DMS79 (cell line): ENCODE results near the gene CHD2.

ENCODE experiments used
- DNase-seq: peaks from one replicate; lab custom pipeline; 2025; lab: John Stamatoyannopoulos, UW

The CHD2 gene

DNA sequence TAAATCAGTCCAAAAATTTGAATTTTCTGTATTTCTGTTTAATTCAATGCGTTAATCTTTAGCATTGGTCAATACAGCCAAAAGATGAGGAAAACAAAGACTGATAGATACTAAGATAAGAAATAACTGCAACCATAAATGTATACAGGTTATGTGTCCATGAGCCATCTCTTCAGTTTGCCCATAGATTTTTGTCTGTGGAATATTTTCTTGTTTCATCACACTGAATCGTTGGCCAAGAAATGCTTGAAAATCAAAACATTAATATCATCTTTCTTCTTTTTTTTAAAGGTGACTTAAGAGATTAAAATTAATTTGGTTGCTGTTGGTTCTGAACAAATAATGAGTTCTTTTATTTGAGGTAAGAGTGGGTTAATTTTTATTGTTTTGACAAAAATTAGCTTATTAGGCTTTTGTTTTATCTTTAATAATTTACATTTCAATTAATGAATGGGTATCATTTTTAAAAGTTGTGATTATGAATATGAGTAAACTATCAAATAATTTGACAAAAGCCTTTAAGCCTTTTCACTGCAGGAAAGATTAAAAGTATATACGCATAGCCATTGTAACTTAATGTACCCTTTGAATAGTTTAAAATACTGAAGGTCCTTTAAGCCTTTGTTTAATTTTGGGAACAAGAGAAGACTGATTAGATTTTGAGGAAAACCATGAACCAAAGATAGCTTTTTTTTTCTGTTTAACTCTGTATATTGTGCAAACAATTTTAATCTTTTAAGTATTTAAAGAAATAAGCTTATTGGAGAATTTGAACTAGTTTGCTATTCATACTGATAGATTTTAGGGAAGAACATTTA, 14.7 kb upstream of the CHD2 start:
- DNase-seq: no peak

DNA sequence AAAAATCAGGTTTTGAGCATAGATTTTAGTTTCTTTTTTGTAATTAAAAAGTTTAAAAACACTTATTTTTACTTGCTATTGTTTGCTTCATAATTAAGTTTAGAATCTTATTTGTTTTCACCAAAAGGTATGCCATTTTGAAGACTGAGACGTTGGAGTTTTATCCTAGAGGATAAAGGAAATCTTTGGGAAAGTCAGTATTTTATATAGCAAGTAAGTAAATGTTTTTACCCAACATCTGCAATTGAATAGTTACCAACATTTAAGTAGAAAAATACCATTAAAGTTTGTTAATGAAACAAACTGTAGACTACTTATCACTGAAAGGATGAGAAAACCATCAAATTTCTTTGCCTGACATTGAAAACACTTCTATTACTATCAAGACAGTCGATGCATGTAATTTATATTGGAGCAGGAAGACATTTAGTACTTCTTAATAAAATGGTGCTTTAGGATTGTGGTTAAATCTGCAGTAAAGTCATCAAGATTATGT, 14.0 kb upstream of the CHD2 start:
- no peak for DNase-seq

DNA sequence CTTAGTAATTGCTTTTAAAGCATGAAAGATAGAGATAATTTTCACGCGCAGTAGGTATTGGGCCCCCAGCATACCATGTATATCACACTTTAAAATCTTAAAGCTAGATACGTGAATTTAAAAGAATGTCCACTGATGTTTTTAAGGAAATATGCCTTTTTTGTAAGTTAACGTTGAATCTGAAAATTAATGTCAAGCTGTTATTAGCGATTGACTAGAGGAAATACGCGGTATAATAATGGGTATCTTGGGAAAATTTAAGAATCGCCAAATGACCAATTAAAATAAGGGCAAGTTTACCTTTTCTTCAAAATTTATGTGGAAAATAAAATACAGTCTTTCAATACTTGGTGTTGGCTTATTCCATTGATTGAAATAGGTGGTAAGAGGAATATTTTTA, 13.3 kb upstream of the CHD2 start:
- DNase-seq: no peak

DNA sequence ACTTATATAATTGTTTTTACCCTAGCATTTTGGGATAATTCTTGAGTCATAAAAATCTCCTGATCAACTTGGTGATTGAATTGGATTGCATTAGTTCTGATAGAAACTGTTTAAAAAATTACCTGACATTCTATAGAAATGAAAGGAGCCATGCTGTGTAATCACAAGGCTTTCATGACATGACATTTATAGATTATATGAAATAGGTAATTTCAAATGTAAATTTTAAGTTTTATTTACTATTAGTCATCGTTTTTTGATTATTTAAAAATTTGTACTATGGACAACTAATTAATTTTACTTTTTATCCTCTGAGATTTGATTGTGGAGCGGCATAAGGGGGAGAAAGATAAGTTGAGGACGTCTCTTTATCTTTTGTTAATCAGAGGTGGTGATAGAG, 12.3 kb upstream of the CHD2 start:
- no peak for DNase-seq

DNA sequence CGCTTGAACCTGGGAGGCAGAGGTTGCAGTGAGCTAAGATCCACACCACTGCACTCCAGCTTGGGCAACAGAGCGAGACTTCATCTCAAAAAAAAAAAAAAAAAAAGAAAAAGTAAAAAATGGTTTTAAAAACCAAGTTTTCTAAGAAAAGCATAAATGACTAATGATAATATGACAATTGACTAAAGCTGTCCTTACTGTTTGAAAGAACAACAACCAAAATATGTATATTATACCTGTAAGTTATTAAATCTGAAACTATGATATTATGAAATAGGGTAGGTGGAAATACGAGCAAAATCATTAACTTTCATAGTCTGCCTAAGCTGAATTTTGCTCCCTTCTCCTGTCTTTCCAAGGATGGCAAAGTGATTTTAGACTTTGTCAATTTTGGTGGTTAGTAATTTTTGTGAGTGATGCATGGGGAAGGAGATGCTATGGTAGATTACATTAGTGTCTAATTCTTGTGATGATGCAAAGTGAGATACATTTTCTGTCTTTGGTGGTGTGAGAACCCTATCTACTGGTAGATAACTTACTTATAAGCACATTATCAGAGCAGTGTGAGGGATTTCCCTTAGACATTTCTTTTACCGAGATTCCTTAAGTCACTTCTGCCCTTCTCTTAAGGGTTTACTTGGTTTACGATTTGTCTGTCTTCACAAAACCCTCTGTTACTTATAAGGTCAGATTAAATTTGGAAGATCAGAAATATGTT, 10.6 kb upstream of the CHD2 start:
- DNase-seq: no peak

DNA sequence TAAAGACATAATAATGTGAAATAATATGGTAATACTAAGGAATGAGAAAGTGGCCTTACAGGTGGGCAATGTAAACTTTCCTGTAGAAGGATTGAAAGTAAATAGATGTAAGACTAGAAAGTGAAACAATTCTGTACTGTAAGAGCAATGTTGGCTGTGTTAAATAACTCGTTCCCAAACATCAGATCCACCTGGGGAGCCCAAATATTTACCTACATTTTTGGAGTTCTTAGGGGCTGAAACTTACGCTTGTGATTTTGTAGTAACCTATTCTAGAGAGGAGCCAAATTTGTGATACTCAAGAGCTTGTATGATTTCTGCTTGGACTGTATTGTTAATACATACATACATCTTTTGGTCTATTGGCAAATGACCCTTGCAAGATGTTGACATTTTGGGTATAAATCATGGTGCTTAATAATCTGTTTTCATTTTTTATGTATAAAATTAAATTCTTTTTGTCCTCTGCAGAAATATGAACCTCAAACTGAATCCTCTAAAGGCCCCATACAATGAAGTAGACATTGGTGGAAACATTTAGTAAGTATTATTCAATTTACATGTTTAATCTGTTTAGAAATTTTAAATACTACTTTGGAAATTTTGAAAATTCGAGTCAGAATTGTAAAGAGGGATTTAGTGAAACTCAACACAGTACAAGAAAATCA, 8.5 kb upstream of the CHD2 start:
- DNase-seq: no peak

DNA sequence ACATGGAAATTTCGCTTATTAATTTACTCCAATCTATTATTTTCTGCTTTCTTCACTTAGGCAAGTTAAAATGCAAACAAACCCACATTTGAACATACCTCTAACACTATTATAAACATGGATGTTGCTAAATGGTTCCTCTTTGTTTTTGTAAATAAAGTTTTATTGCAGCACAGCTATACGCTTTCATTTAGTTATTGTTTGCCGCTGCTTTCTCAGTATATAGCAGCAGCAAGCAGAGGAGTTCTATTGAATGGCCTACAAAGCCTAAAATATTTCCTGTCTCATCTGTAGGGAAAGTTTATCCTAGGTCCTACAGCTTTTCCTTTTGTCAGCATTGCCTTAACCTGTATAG, 7.9 kb upstream of the CHD2 start:
- DNase-seq: no peak

DNA sequence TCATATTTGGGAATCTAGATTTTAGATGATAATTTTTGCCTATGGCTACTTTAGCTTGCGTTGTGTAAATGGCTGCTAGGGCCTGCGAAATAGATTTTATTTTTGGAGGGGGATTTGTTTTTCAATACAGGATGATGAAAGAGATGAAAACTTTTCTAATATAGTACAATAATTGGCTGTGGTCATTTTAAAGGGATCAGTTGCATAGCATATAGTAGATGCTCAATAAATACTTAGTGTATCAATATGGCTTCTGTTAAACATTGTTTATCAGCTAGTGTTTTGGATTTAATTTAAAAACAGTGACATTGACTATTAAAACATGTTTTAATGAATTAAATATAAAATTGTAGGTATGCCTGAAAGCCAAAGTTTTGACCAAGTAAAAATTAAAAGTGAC, 6.9 kb upstream of the CHD2 start:
- DNase-seq: no peak

DNA sequence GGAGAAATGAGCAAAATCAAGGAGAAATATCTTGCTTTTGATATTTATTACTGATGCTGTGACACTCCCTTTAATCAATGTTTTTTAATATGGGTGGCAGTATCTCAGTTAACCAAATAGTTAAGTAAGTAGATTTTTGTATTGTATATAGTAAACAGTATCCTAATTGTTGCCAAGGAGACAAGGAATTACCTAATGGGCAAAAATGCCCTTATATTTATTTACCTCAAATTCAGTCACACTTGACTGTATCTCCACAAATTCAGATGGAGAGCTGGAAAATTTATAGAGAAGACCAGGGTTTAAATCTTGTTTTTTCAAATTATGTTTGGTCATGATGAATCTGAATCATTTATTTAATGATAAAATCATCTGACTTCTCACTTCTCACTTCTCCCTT, 3.6 kb upstream of the CHD2 start:
- DNase-seq: no peak

DNA sequence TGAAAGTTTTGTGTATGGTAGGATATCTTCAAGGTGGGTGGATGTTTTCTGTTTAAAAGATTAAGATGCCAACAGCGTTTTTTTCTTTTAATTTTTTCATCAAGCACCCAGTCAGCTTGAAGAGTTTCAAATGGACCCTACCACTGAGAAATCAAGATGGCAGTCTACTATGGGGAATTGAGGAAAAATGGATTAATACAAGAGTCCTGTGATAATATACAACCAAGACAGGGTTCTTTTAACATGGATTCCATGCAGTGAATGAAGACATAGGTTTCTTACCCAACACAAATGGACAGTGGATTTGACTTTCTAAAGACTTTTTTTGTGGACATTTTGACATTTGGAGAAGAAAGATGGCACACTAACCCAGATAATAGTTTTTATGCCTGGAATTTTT, 2.5 kb upstream of the CHD2 start:
- DNase-seq: no peak

DNA sequence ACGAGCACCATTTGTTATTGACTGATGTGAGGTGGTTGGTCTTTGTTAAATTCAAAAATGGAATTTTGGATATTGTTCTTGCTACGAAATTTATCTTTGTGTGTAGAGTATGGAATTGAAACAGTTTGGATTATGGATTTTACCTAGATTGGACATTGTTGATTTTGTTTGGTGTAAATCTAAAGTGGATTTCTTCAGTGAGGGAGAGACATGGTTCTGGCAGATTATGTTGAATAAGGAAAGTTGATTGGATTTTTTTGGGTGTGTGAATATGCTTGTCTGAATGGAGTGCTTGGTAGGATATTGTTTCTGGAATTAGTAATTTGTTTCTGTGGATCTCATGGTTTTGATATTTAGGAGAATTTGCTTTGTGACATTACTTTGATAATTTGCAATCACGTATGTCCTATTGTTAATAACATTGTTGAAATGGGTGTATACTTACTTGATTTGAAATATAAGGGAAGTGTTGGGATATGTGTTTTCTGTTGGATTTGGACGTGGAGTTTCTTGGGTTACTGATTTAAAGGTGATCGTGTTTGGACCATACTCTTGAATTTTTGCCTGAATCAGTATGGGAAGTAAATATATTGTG, 1.0 kb upstream of the CHD2 start:
- DNase-seq: no peak

DNA sequence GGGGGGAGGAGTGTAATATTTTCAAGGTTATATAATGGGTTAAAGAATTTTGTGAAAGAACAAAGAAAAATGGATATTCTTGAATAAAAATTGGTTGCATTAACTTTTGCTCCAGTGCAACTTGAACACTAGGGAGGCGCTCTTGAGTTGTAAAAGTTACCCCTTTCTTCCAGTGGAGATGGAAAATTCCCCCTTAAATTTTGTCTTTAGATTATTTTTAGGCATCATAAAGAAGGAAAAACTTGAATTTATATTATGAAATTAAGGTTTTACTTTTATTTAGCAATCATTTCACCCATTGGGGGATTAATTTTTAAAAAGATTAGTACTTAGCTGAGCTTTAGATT, 550 bp upstream of the CHD2 start:
- no peak for DNase-seq

DNA sequence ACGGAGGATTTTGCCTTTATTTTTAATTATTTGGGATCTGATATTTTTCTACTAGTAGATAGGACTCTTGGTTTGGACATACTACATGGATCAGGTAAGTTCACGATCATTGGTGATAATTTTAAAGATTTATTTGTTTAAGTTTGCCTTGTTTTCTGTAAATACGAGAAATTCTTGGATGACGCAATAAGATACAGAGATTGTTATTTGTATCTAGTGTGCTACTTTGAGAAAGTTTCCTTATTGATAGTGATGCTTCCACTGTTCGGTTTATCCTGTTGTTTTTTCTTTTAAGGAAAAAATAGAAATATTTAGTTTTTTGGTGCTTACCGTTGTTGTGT, 577 bp downstream of the CHD2 start:
- no peak for DNase-seq

DNA sequence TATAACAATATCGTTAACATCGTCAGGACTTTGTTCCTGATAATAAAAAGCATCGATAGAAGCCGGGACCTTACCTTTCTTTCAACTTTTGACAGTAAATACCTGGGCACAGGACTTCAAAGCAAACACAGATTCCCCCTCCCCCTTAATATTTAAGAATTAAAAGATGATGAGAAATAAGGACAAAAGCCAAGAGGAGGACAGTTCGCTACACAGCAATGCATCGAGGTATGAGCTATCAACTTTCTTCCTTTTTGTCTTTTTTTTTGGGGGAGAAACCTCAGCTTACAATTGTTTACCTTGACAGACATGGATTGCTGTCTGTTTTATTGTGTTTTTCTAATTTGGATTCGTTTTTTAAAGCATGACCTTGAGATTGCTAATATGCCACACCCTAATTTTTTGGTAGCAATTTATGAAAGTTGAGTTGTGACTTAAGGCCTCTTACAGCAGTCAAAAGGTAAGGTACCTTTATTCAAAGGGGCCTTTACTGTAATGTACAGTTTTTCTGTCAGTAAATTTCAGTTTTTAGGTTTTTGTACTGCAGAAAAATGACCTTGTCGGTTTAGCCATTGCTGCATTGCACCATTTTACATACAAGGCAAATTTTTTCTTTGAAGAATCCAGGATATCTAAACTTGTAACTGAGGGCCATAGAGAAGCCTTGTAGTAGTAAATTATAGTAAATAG, 1.1 kb downstream of the CHD2 start:
- no peak for DNase-seq

DNA sequence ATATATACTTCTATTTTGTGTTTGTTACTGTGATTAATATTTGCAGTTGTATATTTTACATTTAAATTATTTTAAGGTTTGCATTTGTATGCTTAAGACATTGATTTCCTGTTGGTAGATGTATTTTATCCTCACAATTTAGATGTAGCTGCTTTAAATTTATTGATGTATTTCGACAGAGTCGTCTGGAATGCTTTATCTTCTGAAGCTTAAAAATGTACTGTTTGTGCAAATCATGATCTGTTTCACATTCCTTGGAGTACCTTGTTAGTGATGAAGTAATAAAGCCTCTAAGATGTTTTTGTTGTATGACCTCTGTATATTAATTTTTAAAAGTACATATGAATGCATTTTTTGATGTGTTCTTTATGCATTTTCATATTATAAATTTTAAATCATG, 1.9 kb downstream of the CHD2 start:
- no peak for DNase-seq

DNA sequence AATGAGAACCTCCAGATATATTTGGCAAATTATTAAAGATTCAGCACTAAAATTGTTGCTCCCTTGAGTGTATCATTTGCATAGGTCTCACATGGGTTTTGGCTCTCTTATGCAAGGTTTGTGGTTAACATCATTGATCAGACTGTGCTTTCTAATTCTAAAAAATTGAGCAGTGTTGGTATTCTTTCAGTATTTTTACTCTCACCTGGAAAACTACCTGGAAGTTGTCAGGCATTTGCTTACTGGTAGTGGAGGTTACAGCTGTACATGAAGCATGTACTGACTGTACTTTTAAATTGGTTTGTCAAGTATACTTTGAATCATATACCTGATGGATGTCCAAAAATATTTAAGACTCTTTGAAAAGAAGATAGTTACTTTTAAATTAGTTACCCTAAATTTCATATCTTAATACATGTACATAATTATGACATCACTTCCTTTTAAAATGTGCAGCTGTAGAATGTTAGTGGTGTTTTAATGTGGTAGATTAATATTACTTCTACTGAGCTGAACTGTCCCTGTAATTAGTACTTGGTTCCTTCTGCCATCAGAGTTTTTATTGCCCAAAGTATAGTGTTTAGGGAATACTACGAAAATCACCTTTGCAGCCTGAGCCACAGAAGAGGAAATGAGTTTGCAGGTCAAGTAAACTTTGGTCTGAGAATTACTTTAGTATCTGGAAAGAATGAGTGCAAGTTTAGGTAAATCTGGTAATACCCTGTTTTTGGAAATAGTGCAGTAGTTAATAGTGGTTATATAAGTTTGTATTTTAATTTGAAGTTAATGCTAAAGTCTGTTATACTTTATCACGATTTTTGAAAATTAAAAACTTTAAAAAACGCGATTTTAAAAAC, 2.8 kb downstream of the CHD2 start:
- no peak for DNase-seq

DNA sequence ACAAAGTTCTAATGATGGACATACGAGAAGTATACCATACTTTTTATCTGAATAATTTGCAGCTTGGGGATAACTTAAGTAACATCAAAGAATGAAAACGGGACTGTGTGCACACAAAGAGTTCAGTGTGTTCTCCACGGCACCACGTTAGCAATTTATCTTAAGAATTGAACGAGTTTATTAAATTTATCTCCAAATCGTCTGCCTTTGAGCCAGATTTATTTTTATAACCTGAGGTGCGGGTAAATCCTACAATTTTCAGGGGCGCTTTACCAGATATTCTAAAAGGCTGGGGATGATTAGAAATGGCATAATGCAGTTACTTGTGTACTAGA, 3.5 kb downstream of the CHD2 start:
- no peak for DNase-seq

DNA sequence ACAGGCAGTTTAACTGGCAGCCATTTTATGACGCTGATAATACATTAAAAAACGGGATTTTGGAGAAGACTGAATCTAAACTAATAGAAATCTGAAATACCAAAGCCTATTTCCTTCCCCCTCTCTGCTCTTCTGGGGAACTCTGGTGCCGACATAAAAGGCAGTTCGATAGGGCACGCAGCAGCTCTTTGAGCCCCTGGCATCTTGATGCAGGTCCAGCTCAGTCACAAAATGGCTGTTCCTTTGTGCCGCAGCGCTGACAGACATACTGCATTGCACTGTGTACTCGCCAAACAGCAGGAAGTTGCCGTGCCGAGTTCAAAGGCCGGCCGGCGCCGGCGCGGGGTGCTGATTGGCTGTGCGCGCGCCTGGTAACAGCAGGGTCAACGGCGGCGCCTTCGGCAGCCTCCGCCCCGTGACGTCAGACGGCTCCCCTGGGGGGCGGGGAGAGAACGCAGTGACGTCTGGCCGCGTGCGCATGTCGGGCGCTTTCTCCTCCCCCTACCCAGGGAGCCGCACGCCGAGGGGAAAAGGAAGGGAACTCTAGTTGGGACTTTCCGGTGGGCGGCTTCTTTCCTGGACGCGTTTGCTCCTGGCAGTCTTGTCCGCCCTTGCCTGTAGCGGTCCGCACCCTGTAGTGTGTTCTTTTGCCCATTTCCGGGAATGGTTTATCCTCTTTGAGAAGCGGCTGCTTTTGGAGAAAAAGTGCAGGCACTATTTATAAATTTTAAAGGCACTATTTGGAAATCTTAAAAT, 4.0 kb downstream of the CHD2 start:
- DNase-seq: peak; percentile 87

DNA sequence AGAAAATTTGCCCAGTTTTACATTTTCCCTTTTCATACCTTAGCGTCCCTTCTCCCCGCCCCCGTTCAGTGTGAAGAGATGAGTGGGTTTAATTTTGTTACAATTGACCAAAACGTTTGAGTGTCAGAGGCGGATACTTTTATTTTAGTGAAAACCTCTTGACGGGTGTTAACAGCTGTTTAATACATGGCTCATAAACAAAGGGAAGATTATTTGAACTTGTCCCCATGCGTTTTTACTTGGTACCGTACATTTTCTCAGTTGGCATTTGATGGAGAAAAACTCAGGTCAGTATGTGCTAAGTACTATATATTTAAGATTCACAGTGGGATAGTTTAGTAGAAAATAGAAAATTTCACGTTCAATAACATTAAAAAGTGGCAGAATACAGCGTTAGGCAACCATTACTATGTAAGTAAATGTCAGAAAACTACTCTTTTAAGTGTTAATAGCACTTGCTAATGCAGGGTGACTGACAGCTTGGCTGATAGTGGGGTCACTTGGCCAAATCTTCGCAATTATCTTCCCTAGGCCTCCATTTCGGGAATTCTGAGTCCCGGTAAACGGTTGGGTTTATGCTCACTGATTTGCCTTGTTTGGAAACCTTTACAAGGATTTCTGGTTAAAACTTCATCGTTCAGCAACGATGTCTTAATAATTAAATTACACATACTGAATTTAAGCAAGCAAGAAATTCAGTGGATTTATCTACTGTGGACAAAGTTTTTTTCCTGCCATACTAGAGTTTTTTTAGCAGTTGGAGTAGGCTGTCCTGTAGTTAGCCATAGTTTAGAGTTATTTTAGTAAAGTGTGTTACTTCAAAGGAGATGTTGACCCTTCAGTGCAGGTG, 4.8 kb downstream of the CHD2 start:
- DNase-seq: no peak

DNA sequence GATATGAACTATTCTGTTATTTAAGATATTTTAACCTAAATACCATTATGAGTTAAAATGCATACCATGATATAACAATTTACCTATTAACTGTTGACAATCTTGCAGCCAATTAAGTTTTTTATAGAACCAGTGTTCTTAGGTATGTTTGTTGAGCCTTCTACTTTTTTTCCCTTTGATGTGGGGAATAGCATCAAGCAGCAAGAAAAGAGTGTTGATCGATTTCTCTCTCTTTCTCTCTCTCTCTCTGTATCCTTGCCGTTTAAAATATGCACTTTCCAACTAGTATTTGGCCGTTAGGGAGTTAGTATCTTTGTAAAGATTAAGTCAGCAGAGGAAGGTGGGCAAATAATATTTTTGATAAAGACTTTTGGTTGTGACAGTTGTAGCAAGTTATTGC, 5.9 kb downstream of the CHD2 start:
- no peak for DNase-seq
